ENCODE measurements around the gene TBCK.

- TF ChIP-seq HNF4A (conservative IDR thresholded peaks at IDR 0.05) (no peak), TAF1 (conservative IDR thresholded peaks at IDR 0.05) (no peak)
- TF ChIP-seq, protein P1, sequence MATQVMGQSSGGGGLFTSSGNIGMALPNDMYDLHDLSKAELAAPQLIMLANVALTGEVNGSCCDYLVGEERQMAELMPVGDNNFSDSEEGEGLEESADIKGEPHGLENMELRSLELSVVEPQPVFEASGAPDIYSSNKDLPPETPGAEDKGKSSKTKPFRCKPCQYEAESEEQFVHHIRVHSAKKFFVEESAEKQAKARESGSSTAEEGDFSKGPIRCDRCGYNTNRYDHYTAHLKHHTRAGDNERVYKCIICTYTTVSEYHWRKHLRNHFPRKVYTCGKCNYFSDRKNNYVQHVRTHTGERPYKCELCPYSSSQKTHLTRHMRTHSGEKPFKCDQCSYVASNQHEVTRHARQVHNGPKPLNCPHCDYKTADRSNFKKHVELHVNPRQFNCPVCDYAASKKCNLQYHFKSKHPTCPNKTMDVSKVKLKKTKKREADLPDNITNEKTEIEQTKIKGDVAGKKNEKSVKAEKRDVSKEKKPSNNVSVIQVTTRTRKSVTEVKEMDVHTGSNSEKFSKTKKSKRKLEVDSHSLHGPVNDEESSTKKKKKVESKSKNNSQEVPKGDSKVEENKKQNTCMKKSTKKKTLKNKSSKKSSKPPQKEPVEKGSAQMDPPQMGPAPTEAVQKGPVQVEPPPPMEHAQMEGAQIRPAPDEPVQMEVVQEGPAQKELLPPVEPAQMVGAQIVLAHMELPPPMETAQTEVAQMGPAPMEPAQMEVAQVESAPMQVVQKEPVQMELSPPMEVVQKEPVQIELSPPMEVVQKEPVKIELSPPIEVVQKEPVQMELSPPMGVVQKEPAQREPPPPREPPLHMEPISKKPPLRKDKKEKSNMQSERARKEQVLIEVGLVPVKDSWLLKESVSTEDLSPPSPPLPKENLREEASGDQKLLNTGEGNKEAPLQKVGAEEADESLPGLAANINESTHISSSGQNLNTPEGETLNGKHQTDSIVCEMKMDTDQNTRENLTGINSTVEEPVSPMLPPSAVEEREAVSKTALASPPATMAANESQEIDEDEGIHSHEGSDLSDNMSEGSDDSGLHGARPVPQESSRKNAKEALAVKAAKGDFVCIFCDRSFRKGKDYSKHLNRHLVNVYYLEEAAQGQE (IDR thresholded peaks at IDR 0.05), result no peak
- TF ChIP-seq, protein P2, sequence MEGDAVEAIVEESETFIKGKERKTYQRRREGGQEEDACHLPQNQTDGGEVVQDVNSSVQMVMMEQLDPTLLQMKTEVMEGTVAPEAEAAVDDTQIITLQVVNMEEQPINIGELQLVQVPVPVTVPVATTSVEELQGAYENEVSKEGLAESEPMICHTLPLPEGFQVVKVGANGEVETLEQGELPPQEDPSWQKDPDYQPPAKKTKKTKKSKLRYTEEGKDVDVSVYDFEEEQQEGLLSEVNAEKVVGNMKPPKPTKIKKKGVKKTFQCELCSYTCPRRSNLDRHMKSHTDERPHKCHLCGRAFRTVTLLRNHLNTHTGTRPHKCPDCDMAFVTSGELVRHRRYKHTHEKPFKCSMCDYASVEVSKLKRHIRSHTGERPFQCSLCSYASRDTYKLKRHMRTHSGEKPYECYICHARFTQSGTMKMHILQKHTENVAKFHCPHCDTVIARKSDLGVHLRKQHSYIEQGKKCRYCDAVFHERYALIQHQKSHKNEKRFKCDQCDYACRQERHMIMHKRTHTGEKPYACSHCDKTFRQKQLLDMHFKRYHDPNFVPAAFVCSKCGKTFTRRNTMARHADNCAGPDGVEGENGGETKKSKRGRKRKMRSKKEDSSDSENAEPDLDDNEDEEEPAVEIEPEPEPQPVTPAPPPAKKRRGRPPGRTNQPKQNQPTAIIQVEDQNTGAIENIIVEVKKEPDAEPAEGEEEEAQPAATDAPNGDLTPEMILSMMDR (IDR thresholded peaks at IDR 0.05; ENCODE audit: low read depth, low read length, missing input control), result no peak
Measured at GRCh38 chr4:106277140-106277675, 38.8 kb downstream of the TBCK start.

All from liver (tissue), 3 donors.